HG03064 (cell line): ENCODE data around the gene PAWR.
"Not testable (repeated sequence)": the region's sequence is repeated elsewhere in the genome, so short reads cannot be mapped to it uniquely, and the experiment has no call there.

Experiments used
- ATAC-seq: cut with Tn5 transposase; IDR thresholded peaks from one replicate; pipeline ENCODE4 v1.9.1; 2021; ENCODE audit warnings: low read depth; ENCODE audit not compliant: unreplicated experiment

Gene PAWR

DNA sequence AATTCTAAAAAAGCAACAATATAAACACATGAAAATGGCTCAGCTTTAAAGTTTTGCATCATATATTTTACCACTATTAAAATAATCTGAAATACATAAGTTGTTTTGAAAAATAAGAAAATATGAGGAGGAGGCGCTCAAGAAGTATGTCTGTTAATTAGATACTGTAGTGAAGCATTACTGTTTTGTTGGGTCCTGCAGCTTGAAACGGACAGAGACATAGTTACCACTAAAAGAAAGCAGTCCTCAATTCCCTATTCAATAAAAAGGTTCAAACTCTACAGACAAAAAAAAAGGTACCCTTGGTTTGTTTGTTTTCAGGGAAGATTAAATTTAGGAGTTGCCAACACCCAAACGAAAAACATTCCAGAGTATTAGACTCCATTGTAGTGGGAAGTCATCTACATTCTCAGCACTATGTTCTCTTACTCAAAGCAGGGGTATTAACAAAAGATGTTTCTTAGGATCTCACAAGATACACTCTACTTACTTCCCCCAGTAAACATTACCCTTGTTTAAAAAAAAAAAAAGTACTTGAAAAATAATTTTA lies 3.0 kb downstream of the PAWR start:
- ATAC-seq: no peak

- no peak for ATAC-seq
Observed at GRCh38 chr12:79686171-79686570, 4.6 kb downstream of the PAWR start.

GRCh38 chr12:79685068-79685467 lies 5.7 kb downstream of the PAWR start:
- ATAC-seq: no peak

DNA sequence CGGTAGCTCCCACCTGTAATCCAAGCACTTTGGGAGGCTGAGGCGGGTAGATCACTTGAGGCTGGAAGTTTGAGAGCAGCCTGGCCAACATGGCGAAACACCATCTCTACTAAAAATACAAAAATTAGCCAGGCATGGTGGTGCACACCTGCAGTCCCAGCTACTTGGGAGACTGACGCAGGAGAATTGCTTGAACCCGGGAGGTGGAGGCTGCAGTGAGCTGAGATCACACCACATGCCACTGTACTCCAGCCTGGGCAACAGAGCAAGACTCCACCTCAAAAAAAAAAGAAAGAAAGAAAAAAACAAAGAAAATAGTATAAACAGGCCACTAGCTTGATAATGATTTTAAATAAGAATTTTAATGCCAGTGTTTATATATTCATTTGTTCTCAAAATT lies 6.4 kb downstream of the PAWR start:
- ATAC-seq: not testable (repeated sequence)

DNA sequence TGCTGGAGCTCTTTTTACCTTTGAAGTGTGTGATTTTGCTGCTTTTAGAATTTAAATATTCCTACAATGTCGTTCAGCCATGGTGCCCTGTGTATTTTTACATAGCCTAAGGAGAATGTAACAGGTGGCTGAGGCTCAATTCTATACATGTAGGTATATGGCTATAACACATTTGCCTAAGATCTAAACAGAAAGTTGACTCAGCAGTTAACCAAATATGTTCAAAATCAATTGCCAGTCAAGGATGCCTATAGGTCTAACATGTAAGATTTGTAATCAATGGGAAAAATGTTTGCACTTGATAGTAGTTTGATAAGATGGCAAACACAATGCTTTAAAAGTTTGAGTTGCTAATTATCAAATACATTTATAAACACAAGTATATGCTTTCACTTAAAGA lies 8.2 kb downstream of the PAWR start:
- no peak for ATAC-seq

- ATAC-seq: no peak
Observed at GRCh38 chr12:79681008-79681590, 9.7 kb downstream of the PAWR start.

DNA sequence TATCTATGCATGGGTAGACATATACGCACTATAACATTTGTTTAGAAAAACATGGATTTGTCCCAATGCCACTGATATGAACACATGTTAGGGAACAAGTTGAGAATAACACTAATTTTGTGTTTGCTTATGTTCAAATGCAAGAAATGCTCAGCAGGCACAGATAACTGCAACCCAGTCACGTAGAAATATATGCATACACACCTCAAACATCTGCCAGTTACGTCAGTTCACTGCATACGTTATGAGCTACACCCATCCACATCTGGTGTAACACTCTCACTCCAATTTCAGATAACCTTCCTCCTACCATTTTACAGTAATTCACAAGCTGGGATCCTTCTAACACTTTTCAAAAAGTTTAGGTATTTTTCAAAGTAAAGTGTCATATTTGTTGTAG lies 10.7 kb downstream of the PAWR start:
- ATAC-seq: no peak

GRCh38 chr12:79678306-79678705 lies 12.5 kb downstream of the PAWR start:
- no peak for ATAC-seq

DNA sequence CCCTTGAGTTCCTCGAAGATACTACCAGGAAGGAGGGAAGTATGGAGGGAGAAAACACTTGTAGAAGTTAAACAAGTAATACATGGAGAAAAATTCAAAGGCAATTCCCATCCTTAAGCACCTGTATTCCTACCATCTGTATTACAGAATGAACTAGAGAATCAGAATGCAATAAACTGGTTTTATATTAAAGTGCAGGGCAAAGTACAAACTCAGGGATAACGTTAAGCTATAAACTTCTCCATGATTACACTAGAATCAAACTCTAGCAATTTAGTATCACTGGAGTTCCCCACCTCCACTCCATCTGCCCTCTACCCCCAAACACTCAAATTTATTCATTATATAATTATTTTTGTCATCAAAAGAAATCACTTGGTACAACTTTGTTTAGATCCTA lies 13.1 kb downstream of the PAWR start:
- ATAC-seq: no peak

GRCh38 chr12:79676579-79676978 lies 14.2 kb downstream of the PAWR start:
- no peak for ATAC-seq

- ATAC-seq: no peak
Observed at GRCh38 chr12:79674629-79675028, 16.1 kb downstream of the PAWR start.

DNA sequence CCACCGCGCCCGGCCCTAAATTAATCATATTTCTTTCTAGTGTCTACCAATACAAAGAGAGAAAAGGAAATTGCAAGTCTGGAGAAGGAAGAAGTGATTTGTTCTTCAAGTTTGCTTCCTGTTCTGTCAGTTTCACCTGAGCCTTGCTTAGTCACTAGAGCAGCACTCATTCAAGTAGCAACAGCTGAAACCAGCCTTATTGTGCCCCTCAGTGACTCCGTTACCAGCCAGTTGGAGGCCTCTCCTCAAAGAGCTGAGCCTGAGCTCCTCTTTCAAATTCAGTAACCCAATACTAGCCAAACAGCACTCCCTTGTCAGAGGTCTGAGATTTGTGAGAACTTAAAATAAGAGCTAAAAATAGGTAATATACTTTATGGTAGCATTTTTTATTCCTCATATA lies 17.4 kb downstream of the PAWR start:
- no peak for ATAC-seq

DNA sequence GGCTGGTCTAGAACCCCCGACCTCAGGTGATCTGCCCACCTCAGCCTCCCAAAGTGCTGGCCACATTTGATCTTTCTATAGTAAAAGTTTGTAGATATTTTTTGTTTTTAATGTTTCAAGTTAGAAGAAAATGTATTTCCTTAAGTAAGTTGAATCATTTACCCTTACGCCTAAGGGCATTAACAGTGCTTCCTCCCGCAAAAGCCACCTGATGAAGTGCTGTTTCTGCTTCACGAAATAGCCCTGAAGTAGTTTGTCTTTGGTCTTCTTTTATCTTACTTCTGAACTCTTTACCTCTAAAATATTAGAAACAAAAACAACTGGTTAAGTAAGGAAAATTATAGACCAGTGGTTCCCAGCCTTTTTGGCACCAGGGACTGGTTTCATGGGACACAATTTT lies 22.7 kb downstream of the PAWR start:
- ATAC-seq: no peak

DNA sequence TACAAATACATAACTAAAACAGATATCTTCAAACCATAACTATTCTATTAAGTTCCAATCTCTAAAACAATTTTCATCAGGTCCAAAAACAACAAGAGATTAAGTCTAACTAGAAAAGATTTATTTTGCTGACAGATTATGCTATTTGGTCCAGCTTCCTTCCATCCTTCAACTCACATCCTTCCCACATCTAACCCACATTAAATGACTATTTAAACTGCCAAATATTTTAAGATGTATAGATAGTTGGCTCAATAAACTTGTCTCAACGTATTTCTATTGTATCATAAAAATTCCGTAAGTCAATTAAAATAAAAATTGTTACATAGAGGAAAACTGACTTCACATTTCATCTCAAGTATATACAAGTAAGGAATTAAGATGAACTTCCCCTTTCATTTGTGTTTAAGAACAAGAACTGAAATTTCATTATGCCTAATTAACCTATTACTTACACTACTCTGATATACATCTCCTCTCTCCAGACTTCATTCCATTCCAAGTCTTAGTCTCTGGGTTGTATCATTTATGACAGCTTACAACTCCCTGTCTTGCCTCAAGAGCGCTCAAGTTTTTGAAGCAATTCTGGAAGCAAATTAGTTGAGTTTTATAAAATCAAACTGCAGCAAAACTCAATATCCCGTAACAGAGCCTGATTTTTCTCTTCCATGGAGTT lies 25.4 kb downstream of the PAWR start:
- no peak for ATAC-seq

GRCh38 chr12:79664518-79664917 lies 26.2 kb downstream of the PAWR start:
- ATAC-seq: no peak

GRCh38 chr12:79662046-79662811 lies 28.5 kb downstream of the PAWR start:
- no peak for ATAC-seq

DNA sequence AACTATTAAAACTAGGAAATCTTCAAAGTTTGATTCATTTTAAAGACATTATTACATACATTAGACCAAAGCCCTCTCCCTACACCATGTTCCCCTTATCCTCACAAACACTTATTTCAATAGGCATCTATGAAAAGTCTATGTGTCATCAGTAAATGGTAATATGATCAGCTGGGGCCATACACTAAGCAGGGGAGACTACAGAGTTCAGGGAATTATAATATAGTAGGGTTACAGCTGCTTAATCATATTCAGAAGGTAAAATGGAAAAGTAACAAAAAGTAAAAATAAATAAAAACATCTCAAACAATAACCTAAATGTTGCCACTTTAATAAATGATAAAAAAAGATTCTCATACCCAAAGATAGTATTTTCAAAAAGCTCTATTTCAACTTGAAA lies 29.1 kb downstream of the PAWR start:
- ATAC-seq: no peak

- ATAC-seq: no peak
Observed at GRCh38 chr12:79659961-79660431, 30.8 kb downstream of the PAWR start.

- no peak for ATAC-seq
Observed at GRCh38 chr12:79658221-79658620, 32.5 kb downstream of the PAWR start.

DNA sequence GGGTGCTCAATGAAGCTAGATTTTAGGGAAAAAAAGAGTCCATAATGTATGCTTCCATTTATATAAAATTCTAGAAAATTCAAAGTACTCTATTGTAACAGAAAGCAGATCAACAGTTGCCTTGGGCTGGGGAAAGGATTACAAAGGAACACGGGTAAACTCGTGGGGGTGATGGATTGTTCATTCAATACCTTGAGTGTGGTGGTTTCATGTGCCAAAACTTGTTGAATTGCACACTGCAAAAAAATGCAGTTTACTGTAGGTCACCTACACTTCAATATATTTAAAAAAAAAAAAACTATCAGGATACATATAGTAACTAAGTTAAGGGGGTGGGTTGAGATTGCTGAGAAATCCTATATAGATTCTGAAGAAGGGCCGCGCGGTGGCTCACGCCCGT lies 33.6 kb downstream of the PAWR start:
- no peak for ATAC-seq

DNA sequence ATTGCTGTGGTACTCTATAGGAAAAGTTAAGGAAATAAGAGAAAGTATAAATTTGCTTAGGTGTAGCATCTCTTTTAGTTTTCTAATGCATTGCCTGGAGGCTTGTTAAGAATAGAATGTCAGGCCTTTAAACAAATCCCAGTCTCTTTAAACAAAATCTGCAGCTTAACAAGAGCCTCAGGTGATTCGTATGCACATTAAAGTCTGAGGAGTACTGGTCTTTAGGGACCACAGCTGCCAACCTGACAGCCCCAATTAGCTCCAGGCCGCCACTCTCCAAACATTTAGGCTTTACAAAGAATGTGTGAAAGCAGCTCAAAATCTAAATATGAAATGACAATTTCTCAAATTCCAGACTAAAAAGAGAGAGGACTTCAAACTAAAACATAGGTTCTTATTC lies 35.7 kb downstream of the PAWR start:
- ATAC-seq: no peak

DNA sequence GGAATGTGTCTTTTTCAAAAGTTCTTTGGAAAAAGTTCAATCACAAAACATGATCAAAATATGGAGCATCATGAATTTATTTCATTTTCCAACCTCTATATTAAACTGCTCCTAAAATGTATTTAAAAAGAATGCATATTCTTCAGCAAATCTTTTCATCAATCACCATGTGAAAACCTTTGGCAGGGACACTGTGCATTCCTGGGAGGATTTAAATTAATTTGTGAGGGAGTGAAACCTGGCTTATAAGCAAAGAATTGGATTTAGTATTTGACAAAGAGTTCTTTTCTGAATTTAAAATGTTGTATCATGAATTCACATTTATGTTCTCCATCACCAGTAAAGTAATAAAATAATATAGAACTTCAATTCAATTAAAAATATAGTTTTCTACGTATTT lies 38.2 kb downstream of the PAWR start:
- no peak for ATAC-seq
